Measurements from ENCODE around the gene RNPS1.
"Not testable (repeated sequence)": the region's sequence is repeated elsewhere in the genome, so short reads cannot be mapped to it uniquely, and the experiment has no call there.

The RNPS1 gene

DNA sequence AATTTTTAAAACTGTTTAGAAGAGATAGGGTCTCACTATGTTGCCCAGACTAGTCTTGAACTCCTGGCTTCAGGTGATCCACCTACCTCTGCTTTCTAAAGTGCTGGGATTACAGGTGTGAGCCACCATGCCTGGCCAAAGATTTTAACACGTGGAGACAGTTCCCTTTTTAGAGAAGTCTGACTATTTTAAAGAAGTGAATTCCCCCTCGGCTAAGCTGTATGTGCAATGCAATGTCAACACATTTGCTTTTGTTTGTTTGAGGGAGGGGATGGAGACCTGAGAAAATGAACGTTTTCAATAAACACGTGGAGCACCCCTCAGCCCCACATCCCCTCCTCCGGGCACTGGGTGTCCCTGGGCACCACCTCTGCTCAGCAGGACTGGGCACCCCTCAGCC is 14.3 kb upstream of the RNPS1 start:
- DNase-seq = no peak

GRCh38 chr16:2280981-2281542 is 13.1 kb upstream of the RNPS1 start:
- no peak for DNase-seq

- DNase-seq = no peak
Observed at GRCh38 chr16:2280461-2280860, 12.5 kb upstream of the RNPS1 start.

DNA sequence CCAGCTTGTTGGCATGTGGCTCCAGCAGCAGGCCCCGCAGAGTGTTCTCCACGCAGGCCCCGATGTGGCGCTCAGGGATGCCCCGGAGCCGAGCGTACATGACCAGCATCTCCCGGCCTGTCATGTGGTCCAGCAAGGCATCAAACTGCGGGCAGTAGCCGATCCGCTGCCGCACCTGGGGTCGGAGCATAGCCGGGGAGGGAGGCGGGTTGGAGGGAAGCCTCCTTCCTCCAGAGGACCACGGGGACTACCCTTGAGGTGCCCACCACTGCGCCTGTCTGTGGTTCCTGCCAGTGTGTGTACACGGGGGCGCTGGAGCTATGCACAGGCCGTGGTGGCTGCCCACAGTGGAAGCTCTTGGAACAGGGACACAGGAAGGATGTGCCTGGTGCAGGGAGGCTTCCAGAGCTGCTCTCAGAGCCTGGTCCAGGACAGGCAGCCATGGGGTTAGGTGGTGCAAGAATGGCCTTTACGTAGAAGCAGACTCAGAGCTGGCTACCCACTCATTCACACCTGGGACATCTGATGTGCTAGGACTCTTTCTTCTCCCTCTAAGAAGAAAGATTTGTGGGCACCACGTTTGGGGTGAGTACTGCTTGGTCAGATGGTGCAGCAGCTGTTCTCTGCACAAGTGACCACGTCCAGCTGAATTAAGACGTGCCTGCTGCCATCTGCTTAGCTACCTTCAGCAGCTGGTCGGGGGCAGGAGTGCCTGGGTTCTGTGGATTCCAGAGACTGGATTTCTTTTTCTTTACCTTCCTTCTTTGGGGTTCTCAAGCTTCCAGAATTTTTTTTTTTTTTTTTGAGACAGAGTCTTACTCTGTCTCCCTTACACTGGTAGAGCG is 11.3 kb upstream of the RNPS1 start:
- no peak for DNase-seq

DNA sequence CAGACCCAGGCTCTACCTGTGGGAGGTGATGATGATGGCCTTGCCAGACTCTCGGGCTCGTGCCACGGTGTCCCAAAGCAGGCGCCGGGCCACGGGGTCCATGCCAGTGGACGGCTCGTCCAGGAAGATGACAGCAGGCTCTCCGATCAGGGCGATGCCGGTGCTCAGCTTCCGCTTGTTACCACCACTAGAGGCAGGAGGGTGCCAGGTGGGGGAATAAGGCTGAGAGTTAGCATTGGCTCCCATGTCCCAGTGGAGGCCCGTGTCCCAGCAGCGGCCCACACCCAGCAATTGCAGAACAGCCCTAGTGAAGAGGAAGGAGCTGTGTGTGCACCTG is 10.3 kb upstream of the RNPS1 start:
- no peak for DNase-seq

- DNase-seq = no peak
Observed at GRCh38 chr16:2277466-2278271, 9.7 kb upstream of the RNPS1 start.

DNA sequence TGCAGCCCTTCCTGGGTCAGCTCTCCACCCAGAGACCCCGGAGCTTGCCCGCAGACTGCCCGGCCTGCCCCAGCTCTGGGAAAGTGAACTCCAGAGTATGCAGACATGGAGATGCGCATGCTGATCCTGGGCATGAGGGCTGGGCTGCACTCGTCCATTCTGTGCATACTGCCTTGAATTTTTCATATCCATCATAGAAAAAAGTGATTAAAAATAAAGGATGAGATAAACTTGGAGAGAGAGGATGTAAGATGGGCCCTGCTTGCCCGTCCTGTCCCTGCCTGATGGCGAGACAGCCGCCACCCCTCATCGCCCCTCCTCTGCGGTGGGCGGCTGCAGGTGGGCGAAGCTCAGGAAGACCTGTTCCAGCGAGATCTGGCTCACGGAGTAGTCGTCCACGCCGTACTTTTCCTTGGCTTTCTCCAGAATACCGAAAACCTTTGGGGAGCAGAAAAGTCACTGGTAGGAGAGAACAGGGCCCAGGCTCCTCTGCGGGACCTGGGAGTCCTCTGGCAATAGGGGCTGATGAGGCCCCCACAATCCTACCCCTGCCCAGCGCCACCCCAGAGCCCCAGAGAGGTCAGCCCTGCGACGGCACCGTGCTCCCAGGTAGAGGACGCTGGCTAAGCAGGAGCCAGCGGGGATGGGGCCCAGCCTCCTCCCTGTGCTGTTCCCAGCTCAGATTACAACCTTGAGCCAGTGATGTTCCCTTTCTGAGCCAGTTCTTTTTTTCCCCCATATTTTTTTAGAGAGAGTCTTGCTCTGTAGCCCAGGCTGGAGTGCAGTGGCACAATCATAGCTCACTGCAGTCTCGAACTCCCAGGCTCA is 8.7 kb upstream of the RNPS1 start:
- DNase-seq = no peak

DNA sequence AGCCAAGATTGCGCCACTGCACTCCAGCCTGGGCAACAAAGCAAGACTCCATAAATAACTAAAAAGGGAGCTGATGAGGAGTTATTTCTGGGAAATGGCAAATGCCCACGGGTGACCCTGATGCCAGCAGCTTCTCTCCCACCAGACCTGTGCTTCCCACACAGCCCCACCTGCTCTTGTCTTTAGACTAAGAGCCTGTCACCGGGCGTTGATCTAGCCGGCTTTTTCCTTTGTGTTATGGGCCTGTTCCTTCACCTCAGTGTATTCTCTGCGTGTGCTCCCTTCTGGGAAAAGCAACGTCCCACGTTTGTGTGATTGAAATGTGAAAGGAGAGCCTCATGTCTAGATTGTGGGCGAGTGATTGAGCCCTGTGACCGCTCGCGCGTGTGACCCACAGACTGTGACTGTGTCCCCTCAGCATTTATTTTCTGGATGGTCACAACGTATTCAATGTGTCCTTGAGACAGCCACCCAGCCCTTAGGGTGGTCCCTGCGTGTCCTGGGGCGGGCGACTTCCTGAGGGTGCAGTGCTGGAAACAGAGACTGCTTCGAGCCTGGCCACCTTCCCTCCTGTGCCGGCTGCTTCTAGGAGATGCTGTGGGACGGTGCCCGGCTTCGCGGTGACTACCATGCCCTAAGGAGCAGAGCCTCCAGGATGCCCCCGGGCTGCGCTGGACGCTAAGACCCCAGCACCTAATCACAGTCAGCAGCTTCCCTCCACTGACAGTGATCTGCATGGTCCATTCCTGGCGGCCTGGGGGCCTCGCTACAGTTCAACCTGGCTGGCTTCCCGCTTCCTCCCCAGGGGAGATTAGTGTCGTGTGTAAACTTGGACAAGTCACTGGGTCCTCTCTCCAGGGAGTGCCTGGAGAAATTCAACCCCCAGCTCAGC is 7.8 kb upstream of the RNPS1 start:
- DNase-seq = no peak

- DNase-seq = no peak
Observed at GRCh38 chr16:2273931-2274330, 6.0 kb upstream of the RNPS1 start.

- DNase-seq = no peak
Observed at GRCh38 chr16:2273484-2273883, 5.6 kb upstream of the RNPS1 start.

DNA sequence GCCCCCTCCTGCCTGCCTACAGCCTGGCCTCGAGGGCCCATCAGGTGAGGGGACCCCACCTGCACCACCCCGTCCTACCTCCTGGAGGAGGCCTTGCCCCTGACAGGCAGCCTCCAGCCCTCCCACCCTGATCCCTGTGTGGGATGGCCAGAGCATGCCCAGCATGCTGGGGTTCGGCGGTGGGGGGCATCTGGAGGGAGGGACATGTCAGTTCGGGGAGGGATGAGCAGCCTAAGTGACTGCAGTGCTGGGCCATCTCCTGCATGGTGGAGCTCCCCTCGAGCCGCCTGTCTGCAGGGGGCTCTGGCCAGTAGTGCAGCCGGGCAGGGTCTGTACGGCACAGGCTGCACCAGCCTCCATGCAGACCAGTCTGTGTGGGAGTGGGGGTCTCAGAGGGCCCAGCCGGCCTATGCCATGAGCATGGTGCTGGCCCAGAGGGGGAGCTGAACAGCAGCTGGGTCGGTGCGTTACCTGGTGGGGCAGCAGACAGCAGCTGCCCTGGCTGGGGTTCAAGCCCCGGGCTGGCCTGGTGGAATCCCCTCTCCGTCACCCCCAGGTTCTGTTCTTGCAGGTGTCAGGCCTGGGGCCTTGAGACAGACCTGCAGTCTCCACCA is 4.0 kb upstream of the RNPS1 start:
- no peak for DNase-seq

- DNase-seq = no peak
Observed at GRCh38 chr16:2270588-2271470, 2.9 kb upstream of the RNPS1 start.

- no peak for DNase-seq
Observed at GRCh38 chr16:2270070-2270462, 2.1 kb upstream of the RNPS1 start.

DNA sequence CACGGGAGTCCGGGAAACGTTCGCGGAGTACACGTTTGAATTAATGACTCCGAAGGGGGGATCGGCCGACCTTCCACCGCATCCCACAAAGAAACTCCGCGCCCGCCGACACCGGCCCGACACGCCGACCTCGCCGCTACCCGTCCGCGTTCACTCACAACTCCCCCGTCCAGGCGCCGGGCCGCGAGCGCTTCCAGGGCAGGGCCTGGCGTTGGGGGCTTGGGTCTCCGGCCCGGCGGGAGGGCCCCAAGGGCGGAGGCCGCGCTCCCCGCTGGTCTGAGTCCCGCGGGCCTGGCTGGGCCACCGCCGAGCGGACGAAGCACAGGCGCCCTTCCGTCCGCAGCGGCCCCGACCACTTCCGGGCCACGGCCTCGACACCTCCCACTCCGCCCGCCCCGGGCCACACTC is 417 bp downstream of the RNPS1 start:
- not testable (repeated sequence) for DNase-seq

DNA sequence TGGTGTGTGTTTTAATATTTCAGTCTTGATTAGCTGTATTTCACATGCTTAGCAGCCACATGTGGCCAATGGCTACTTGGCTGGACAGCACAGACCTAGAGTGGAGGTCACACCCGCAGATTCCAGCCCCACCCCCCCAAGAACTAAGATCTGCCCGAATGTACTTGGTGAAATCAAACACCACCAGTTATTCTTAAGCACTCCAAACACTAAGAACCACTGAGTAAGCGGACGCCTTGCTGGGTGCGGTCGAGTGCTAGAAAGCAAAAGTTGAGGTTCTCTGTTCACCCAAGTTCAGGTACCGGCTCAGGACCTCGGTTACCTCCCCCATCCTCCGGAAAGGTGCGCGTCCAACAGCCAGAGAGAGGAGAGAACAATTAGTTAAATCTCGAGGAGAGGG is 1.0 kb downstream of the RNPS1 start:
- not testable (repeated sequence) for DNase-seq

- not testable (repeated sequence) for DNase-seq
Observed at GRCh38 chr16:2263026-2263425, 4.9 kb downstream of the RNPS1 start.

GRCh38 chr16:2260250-2260649 is 7.7 kb downstream of the RNPS1 start:
- no peak for DNase-seq

DNA sequence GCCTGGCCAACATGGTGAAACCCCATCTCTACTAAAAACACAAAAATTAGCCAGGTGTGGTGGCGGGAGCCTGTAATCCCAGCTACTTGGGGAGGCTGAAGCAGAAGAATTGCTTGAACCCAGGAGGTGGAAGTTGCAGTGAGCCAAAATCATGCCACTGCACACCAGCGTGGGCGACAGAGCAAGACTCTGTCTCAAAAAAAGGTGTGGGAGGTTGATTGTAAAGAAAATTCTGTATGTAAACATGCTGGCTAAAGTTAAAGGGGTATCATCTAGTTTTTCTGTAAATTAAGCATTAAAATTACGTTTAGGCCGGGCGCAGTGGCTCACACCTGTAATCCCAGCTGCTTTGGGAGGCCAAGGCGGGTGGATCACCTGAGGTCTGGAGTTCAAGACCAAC is 9.4 kb downstream of the RNPS1 start:
- DNase-seq = not testable (repeated sequence)

DNA sequence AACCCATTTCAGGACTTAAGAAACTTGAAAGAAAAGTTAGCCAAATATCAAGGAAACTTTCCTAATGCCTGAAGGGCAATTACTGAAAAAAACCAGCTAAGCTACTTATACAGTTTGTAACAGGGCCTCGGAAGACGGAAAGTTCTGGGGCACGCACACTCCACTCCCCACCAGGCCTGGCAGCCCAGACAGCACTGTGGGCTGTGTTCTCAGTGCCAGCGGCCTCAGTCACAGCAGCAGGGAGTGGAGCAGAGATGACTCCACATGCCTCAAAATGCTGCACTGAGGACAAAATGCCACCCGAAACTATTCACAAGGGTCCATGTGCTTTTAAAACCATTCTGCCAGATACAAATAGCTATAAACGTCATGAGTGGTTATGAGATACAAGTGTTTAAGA is 10.2 kb downstream of the RNPS1 start:
- no peak for DNase-seq

- DNase-seq = no peak
Observed at GRCh38 chr16:2256531-2257140, 11.3 kb downstream of the RNPS1 start.
